GM19043 (cell line): ENCODE results near the gene THBS2.
"Not testable (repeated sequence)": the region's sequence is repeated elsewhere in the genome, so short reads cannot be mapped to it uniquely, and the experiment has no call there.

ENCODE experiments used
- ATAC-seq: cut with Tn5 transposase; IDR thresholded peaks from one replicate; pipeline ENCODE4 v1.9.1; 2021; ENCODE audit warnings: low read depth; ENCODE audit not compliant: unreplicated experiment

Gene THBS2

GRCh38 chr6:169189182-169189581 lies 64.5 kb downstream of the THBS2 start:
- no peak for ATAC-seq

GRCh38 chr6:169188475-169188874 lies 65.2 kb downstream of the THBS2 start:
- ATAC-seq: no peak

DNA sequence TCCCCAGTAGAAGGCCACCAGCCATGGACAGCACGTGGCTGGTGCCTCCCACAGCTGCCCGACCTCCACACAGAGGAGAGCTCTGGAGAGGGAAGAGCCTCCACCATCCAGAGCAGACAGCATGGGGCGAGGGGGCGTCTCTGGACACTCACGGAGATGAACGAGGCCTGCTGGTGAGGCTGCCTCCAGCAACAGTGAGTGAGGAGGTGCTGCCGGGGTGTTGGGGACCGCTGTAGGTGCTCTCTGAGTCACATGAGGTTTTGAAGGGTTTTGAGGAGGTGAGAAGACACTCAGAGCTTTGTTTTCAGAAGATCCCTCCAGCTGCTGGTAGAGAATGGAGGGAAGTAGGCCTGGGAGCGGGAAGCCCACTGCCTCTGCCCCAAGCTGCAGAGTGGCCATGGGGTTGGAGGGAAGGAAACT lies 65.6 kb downstream of the THBS2 start:
- no peak for ATAC-seq

GRCh38 chr6:169186496-169187169 lies 67.0 kb downstream of the THBS2 start:
- ATAC-seq: no peak

- ATAC-seq: no peak
Measured at GRCh38 chr6:169185692-169186485, 67.8 kb downstream of the THBS2 start.

GRCh38 chr6:169185011-169185521 lies 68.6 kb downstream of the THBS2 start:
- no peak for ATAC-seq

GRCh38 chr6:169184419-169184818 lies 69.2 kb downstream of the THBS2 start:
- ATAC-seq: no peak

- no peak for ATAC-seq
Measured at GRCh38 chr6:169183233-169183632, 70.4 kb downstream of the THBS2 start.

DNA sequence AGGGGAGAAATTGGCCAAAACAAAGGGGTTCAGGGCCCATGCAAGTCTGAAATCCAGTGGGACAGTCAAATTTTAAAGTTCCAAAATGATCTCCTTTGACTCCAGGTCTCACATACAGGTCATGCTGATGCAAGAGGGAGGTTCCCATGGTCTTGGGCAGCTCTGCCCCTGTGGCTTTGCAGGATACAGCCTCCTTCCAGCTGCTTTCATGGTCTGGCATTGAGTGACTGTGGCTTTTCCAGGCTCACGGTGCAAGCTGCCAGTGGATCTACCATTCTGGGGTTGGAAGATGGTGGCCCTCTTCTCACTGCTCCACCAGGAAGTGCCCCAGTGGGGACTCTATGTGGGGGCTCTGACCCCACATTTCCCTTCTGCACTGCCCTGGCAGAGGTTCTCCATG lies 73.8 kb downstream of the THBS2 start:
- not testable (repeated sequence) for ATAC-seq

GRCh38 chr6:169177516-169178166 lies 76.0 kb downstream of the THBS2 start:
- ATAC-seq: no peak

- no peak for ATAC-seq
Measured at GRCh38 chr6:169176361-169176991, 77.2 kb downstream of the THBS2 start.

GRCh38 chr6:169175360-169175887 lies 78.2 kb downstream of the THBS2 start:
- ATAC-seq: no peak

DNA sequence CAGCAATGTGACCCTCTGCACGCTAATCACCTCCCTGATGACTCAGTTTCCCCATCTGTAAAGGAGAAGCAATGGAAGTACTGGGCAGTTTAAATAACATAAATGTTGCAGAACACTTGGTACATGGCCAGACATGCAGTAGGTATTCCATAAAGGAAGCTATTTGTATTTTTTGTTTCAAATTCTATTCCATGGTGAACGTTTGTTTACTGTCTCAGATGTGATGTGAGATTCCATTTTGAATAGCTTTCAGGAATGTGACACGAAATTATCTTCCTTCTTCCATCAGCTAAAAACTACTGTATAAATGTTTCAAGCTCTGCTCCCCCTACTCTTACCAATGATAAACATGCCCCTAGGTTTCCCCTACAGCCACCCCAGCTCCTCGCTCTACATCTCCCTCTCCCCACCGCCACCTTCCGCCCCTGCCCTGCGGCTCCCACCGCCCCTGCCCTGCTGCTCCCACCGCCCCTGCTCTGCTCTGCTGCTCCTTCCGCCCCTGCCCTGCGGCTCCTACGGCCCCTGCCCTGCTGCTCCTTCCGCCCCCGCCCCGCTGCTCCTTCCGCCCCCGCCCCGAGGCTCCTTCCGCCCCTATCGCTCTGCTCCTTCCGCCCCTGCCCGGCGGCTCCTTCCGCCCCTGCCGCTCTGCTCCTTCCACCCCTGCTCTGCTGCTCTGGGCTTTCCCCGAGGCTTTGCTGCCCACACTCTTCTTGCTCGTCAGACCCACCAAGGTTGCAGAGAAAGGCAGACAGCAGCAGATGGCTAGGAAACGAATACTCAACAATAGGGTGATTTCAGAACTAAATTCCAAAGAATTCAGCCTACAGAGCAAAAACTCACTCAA lies 78.9 kb downstream of the THBS2 start:
- no peak for ATAC-seq

DNA sequence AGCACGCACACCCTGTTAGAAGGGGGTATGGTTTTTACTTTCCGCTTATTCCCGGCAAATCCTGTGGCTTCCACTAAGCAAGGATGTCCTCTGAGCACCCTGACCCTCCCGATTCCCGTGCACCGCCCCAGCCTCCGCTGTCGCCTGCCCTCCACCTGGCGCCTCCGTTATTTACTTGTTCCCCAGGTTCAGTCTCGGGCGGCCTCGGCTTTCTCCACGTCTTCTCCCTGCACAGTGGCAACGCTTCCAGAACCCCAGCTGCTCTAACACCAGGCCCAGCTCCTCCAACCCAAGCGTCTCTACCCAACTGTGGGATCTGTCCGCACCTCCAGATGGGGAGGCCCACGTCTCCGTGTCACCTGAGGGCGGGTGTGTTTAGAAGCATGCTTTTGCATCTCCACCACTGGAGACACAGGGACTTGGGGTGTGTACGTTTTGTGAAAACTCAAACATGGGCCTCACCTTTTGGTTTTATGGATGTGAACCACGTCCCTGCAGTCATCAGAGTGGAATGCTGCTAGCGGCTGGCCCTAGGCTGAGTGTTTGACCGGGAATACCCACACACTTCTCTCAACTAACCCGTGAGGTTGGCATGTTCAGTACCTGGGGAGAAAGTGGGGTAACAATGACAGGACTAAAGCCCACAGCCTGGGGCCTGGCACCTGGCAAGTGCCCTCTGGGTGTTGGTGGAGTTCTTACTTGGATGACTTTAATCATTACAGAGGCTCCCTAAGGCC lies 79.9 kb downstream of the THBS2 start:
- ATAC-seq: no peak

DNA sequence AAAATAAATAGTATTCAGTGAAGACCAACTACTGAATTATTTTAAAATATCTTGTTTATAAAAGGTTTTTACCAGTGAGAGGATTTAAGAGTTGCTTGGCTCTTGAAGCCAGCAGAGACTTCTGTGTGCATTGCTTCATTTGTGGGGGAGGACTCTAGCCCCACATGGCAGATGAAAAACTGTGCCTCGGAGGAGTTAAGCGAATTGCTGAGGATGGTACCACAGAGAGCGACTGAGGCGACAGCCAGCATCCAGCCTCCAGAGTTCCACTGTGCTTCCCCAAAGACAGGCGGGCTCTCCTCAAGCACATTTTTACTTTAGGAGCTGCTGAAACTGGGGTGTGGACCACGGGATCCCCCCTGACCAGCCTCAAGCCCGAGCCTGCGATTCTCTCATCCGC lies 80.7 kb downstream of the THBS2 start:
- ATAC-seq: no peak

- ATAC-seq: no peak
Measured at GRCh38 chr6:169172456-169172855, 81.2 kb downstream of the THBS2 start.

GRCh38 chr6:169171951-169172350 lies 81.7 kb downstream of the THBS2 start:
- ATAC-seq: no peak

DNA sequence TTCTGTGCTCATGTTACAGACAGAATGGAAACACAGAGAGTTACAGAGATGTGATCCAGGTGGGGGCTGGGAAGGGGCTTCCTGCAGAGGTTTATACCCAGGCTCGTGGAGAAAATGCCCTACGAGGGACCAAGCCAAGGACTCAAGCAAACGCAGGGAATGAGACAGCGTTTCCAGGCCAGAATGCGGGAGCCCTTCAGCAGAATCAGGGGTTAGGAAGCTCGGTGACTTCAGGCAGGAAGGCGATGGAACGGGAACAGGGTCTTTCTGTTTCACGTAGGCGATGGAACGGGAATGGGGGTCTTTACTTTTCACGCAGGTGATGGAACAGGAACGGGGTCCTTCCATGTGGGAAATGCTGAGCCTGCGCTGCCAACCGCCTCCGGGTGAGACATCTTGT lies 82.6 kb downstream of the THBS2 start:
- ATAC-seq: no peak

GRCh38 chr6:169170583-169170955 lies 83.1 kb downstream of the THBS2 start:
- no peak for ATAC-seq
